NT2/D1 (cell line): ENCODE measurements around the gene LRCH1.

ENCODE experiments used
- DNase-seq: peaks from one replicate; pipeline ENCODE4 v3.0.0-alpha.2; 2011; ENCODE audit warnings: low read depth, low spot score
- H3K27me3 ChIP-seq: 2 replicates; pipeline ENCODE4 v1.6.0; 2011; ENCODE audit warnings: mild to moderate bottlenecking; ENCODE audit not compliant: insufficient read length, insufficient read depth
- H3K36me3 ChIP-seq: 2 replicates; pipeline ENCODE4 v1.6.1; 2011; ENCODE audit warnings: mild to moderate bottlenecking, low read length, mixed read lengths; ENCODE audit not compliant: insufficient read depth, insufficient read length
- H3K4me1 ChIP-seq: 2 replicates; pipeline ENCODE4 v1.5.1; 2011; ENCODE audit not compliant: insufficient read depth, insufficient read length
- H3K4me3 ChIP-seq: 2 replicates; pipeline ENCODE4 v1.5.1; 2011; ENCODE audit warnings: low read depth; ENCODE audit not compliant: insufficient read length
- H3K9ac ChIP-seq: 2 replicates; pipeline ENCODE4 v1.6.0; 2011; ENCODE audit warnings: low read depth; ENCODE audit not compliant: insufficient read length
- H3K9me3 ChIP-seq: 2 replicates; pipeline ENCODE4 v1.5.1; 2011; ENCODE audit warnings: mild to moderate bottlenecking, low read length; ENCODE audit not compliant: insufficient read depth
- SUZ12 ChIP-seq: IDR thresholded peaks from 2 replicates; pipeline ENCODE4 v1.6.1; 2011; ENCODE audit not compliant: insufficient read length, insufficient read depth; ENCODE audit errors: extremely low read depth
- YY1 ChIP-seq: IDR thresholded peaks from 2 replicates; pipeline ENCODE4 v1.6.1; 2011; ENCODE audit not compliant: insufficient read length, insufficient read depth
- ZNF274 ChIP-seq: IDR thresholded peaks from 2 replicates; pipeline ENCODE4 v1.6.1; 2011; ENCODE audit warnings: mild to moderate bottlenecking, low read depth, low read length

Gene LRCH1

DNA sequence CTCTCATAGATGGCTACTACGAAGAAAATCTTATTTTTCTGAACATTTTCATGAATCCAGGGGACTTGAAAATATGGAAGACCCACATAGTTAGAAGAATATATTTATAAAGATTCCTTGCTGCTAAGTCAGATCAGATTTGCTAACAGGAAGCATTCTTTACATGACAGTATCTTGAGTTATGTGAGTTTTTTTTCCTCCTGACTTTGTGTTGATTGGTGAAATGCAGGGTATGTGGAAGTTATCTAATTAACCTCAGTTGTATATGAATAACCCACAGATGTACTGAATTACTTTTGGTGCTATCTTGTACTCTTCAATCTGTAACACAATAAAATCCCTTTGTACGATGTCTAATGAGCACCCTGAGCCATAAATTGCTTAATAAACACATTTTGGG, 190.2 kb downstream of the LRCH1 start:
- no peak for TF ChIP-seq ZNF274
- no peak for TF ChIP-seq YY1
- no peak for TF ChIP-seq SUZ12
- DNase-seq: no peak
- Histone ChIP-seq H3K9me3 (no peaks in the 10 kb centered on the region), H3K4me1 (no peaks in the 10 kb centered on the region), H3K9ac (no peak overlapping the region), H3K36me3 (peaks cover 6% of the 10 kb centered on the region), H3K4me3 (no peak overlapping the region), H3K27me3 (no peaks in the 10 kb centered on the region)

DNA sequence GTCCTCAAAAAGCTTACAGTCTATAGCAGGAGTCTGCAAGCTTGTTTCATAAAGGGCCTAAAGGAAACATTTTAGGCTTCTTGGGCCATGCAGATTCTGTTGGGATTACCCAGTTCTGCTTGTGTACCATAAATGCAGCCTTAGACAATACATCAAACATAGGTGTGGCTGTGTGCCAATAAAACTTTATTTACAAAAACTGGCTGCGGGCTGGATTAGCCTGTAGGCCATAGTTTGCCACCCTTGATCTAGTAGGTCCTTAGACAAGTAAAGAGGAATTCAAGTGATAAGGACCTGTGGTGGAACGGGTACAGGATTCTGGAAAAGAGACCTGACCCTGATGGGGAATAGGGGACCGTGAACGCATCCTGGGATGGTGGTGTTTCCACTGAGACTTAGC, 192.1 kb downstream of the LRCH1 start:
- H3K9ac ChIP-seq: no peak overlapping the region
- TF ChIP-seq YY1: no peak
- no peak for TF ChIP-seq SUZ12
- TF ChIP-seq ZNF274: no peak

DNA sequence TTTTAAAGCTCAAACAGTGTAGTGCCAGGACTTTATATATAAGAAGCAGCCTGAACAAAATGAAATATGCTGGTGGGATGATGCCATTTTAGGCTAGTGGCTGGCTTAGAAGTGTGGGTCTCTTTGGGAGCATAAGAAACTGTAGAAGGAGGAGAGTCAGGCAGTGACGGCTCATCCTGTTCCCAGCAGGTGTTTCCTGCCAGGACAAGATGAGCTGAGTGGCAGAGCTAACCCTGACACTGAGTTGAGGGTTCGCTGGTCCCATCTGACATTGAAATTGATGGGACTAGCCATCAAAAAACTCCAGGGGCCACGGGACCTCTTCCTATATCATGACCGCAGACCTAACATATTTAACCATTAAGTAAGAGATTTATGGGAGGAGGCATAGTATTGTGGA, 192.7 kb downstream of the LRCH1 start:
- peaks cover 9% of the 10 kb centered on the region for H3K36me3 ChIP-seq
- H3K27me3 ChIP-seq: no peaks in the 10 kb centered on the region
- no peak for DNase-seq
- no peak overlapping the region for H3K4me3 ChIP-seq
- TF ChIP-seq YY1 (no peak), SUZ12 (no peak), ZNF274 (no peak)
- H3K9me3 ChIP-seq: no peaks in the 10 kb centered on the region
- no peak overlapping the region for H3K9ac ChIP-seq
- no peaks in the 10 kb centered on the region for H3K4me1 ChIP-seq

More for the DNA sequence above, 192.1 kb downstream of the LRCH1 start:
- Histone ChIP-seq H3K4me1 (no peaks in the 10 kb centered on the region), H3K9me3 (no peaks in the 10 kb centered on the region), H3K27me3 (no peaks in the 10 kb centered on the region), H3K4me3 (no peak overlapping the region), H3K36me3 (peaks cover 6% of the 10 kb centered on the region)
- DNase-seq: no peak

DNA sequence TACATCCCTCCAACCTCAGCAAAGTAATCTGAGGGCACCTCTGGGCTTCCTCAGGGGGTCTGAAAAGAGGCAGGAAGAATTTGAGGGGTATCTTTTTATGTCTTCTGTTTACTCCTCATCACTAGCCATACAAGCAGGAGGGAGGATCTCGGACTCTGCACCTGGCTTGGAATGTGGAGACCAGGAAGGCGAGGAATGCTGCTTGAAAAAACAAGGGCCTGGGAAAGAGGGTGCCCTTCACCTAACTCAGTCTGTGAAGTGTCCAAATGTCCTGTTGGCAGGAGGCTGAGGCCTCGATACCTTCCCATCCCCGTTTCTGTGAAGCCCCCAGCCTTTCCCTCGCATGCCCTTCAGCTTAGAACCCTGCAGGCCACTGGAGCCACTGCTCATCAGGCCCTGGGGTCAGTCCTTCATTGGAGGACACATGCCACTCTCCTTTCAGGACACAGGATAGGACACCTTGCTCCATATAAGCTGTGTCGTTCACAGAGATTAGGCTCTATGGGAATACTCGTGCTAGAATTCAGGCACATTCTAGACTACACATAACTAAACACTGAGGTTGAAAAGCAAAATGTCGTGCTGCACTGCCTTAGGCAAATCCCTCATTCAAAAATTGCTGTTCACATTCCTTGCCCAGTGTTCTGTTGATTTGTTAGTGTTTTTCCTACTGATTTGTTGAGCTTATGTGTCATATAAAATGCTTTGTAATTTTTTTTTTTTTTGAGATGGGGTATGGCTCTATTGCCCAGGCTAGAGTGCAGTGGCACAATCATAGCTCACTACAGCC, 194.3 kb downstream of the LRCH1 start:
- DNase-seq: no peak
- H3K4me3 ChIP-seq: no peak overlapping the region
- no peaks in the 10 kb centered on the region for H3K4me1 ChIP-seq
- no peaks in the 10 kb centered on the region for H3K27me3 ChIP-seq
- H3K36me3 ChIP-seq: peaks cover 4% of the 10 kb centered on the region
- H3K9ac ChIP-seq: no peak overlapping the region
- TF ChIP-seq ZNF274 (no peak), YY1 (no peak), SUZ12 (no peak)
- H3K9me3 ChIP-seq: no peaks in the 10 kb centered on the region

DNA sequence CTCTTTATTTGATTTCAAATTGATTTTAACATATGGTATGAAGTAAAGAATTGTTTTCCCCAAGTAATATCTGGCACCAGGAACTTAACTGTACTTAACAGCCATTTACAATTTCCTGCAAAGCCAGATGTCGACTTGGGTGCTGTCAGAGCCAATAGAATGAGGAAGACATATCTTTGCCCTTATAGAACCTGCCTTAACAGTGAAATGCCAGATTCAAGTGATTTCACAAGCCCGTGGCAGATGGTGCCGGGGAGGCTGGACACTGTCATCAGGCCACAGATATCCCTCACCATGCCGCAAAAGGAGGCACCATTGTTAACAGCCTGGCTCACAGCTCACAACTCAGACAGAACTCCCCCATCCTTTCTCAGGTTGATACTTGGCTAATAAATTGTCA, 195.3 kb downstream of the LRCH1 start:
- H3K36me3 ChIP-seq: peaks cover 4% of the 10 kb centered on the region
- H3K9me3 ChIP-seq: no peaks in the 10 kb centered on the region
- H3K9ac ChIP-seq: no peak overlapping the region
- DNase-seq: no peak
- no peaks in the 10 kb centered on the region for H3K4me1 ChIP-seq
- no peak overlapping the region for H3K4me3 ChIP-seq
- TF ChIP-seq SUZ12: no peak
- no peak for TF ChIP-seq YY1
- no peak for TF ChIP-seq ZNF274
- no peaks in the 10 kb centered on the region for H3K27me3 ChIP-seq

DNA sequence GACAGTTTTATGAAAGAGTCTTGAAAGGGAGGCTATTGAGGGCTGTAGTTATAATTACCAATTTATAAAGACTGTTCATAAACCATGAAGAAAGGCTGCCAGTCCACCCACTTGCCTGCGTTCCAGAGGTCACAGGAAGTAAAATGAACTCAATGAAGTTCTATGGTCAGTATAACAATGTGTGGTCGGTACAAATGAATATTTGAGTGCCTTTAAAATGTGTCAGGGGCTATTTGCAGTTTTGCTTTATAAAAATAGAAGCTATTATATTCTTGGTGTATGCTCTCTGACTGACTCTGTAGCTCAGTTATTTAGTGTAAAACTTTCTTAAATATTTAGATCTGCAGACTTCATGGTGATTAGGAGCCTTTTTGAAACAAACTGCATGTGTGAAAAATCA, 197.0 kb downstream of the LRCH1 start:
- Histone ChIP-seq H3K36me3 (peaks cover 4% of the 10 kb centered on the region), H3K9ac (no peak overlapping the region), H3K4me3 (no peak overlapping the region), H3K27me3 (no peaks in the 10 kb centered on the region), H3K9me3 (no peaks in the 10 kb centered on the region), H3K4me1 (no peaks in the 10 kb centered on the region)
- no peak for TF ChIP-seq YY1
- TF ChIP-seq ZNF274: no peak
- no peak for TF ChIP-seq SUZ12
- no peak for DNase-seq

DNA sequence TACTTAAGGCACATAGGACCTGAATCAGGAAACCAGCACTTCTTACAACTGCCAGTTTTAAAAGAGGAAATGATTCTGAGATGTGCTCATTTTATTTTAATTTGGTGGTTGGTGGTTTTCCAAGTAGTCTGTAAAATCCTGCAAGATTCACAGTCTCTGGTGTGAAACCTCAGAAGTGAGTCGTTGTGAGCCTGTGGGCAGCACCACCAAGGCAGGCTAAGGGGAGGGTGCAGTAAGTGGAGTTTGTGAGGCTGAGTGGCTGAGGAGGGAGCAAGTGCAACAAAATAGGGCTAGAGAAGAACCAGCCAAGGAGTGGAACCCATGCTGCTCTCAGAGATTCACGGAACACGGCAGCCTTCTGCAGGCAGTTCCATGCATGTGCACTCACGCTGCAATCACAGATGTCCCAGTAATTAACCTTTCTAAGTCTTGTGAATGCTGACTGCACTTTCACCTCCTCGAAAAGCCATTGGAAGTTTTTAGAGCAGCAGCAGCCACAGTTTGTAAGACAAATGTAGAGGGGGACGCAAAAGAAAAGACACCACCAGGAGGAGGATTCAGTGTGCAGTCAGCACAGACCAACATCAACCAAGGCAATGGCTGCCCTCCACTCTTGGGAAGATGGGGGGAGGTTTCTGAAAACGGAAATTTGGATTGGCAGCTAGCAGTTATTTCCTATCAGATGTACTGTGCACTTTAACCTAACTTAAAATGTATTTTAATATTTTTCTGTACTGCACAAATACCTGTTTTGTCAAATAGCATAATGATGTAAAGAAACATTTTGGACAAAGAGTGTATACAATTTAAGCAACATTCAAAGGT, 199.1 kb downstream of the LRCH1 start:
- H3K27me3 ChIP-seq: no peaks in the 10 kb centered on the region
- no peak overlapping the region for H3K9ac ChIP-seq
- H3K4me1 ChIP-seq: no peaks in the 10 kb centered on the region
- TF ChIP-seq SUZ12 (no peak), ZNF274 (no peak), YY1 (no peak)
- H3K4me3 ChIP-seq: no peak overlapping the region
- DNase-seq: no peak
- H3K9me3 ChIP-seq: no peaks in the 10 kb centered on the region
- H3K36me3 ChIP-seq: peaks cover 4% of the 10 kb centered on the region
